HepG2 (cell line): Measurements from ENCODE around the gene KLHL36. TPM values are rescaled to one million over a fixed set of nuclear protein-coding genes. Genes with fewer than 3 reads are reported as not detected.

Experiments
- ATAC-seq: fragments of 200-7000 bp; cut with Tn5 transposase; 3 replicates; pipeline ENCODE4 v1.9.1; 2020; ENCODE audit warnings: mild to moderate bottlenecking, moderate library complexity
- BruUV-seq: library from RNA; stranded (reverse); fragments of 400-500 nt; replicated peaks from 2 replicates; lab custom pipeline; 2021; lab: Mats Ljungman, UMichigan
- CTCF ChIA-PET: fragments of 300-600 bp; formaldehyde crosslinking; extraction: SDS; loops from one replicate; lab custom pipeline; 2021; ENCODE audit warnings: low total read pairs, inconsistent platforms, low intra/inter-chr PET ratio; lab: Yijun Ruan, JAX
- POLR2A ChIA-PET: fragments of 350-600 bp; sonication (Branson Sonifier 250); formaldehyde crosslinking; loops from one replicate; lab custom pipeline; 2020; ENCODE audit warnings: antibody characterized with exemption, inconsistent platforms; lab: Yijun Ruan, JAX
- DNase-seq: peaks from one replicate; pipeline ENCODE4 v3.0.0-alpha.2; 2015; ENCODE audit warnings: low spot score
- FAIRE-seq: peaks from 3 replicates; lab custom pipeline; 2011; peaks lifted over from hg19 to GRCh38; lab: Jason Lieb, UNC
- H2AFZ ChIP-seq: one replicate; pipeline ENCODE4 v1.6.1; 2011; ENCODE audit warnings: low read length, inconsistent platforms
- H3K27ac ChIP-seq: fragments of 300-600 bp; 3 replicates; pipeline ENCODE4 v1.8.0; 2011; ENCODE audit warnings: mixed run types, mild to moderate bottlenecking, mixed read lengths, low read length, inconsistent platforms; ENCODE audit not compliant: insufficient read depth; ENCODE audit errors: extremely low read length
- H3K27me3 ChIP-seq, 2 experiments: fragments of 200-600 bp in 1 of 2; 2 replicates in 1 of 2; 3 replicates in 1 of 2; pipeline versions ENCODE4 v1.6.0 to v1.8.0; 2011; ENCODE audit warnings: low read length in 2 of 2, mild to moderate bottlenecking in 2 of 2, moderate library complexity in 2 of 2, inconsistent platforms in 1 of 2; ENCODE audit not compliant: insufficient read depth in 2 of 2, control insufficient read depth in 1 of 2
- H3K36me3 ChIP-seq, 2 experiments: fragments of 200-600 bp in 1 of 2; replicated peaks in 1 of 2; 2 replicates in 1 of 2; 3 replicates in 1 of 2; pipeline versions ENCODE4 v1.5.1 to v1.8.0; 2011; ENCODE audit warnings: low read length in 2 of 2, inconsistent platforms in 1 of 2; ENCODE audit not compliant: insufficient read depth in 2 of 2, control insufficient read depth in 1 of 2
- H3K4me1 ChIP-seq: 2 replicates; pipeline ENCODE4 v1.5.1; 2012; ENCODE audit warnings: low read length, inconsistent platforms; ENCODE audit not compliant: insufficient read depth
- H3K4me2 ChIP-seq: 2 replicates; pipeline ENCODE4 v1.6.0; 2011; ENCODE audit warnings: low read depth, low read length, inconsistent platforms
- H3K4me3 ChIP-seq, 3 experiments: fragments of 200-600 bp in 1 of 3; sonication (generic), shearing (Covaris generic) in 1 of 3; replicated peaks in 1 of 3; 2 replicates each; pipeline ENCODE4 v1.5.1; 2011 to 2016; ENCODE audit warnings: low read length in 3 of 3, inconsistent platforms in 2 of 3, low read depth in 2 of 3, mild to moderate bottlenecking in 2 of 3, control low read depth in 1 of 3, mixed read lengths in 1 of 3; ENCODE audit not compliant: insufficient read depth in 1 of 3
- H3K79me2 ChIP-seq: one replicate; pipeline ENCODE4 v1.6.1; 2011; ENCODE audit warnings: low read length, inconsistent platforms; ENCODE audit not compliant: insufficient read depth
- H3K9ac ChIP-seq: 2 replicates; pipeline ENCODE4 v1.6.0; 2011; ENCODE audit warnings: mild to moderate bottlenecking, low read depth, low read length, inconsistent platforms; ENCODE audit not compliant: insufficient read depth
- H3K9me3 ChIP-seq: 2 replicates; pipeline ENCODE4 v1.5.1; 2012; ENCODE audit warnings: mild to moderate bottlenecking, low read length
- H4K20me1 ChIP-seq: 2 replicates; pipeline ENCODE4 v1.6.0; 2011; ENCODE audit warnings: inconsistent platforms, mild to moderate bottlenecking, low read length, moderate library complexity; ENCODE audit not compliant: insufficient read depth
- MLLT10 ChIP-seq: sonication (generic); formaldehyde crosslinking; IDR thresholded peaks from 2 replicates; pipeline ENCODE4 v1.4.0; 2020; ENCODE audit warnings: missing genetic modification reagents
- SSRP1 ChIP-seq: IDR thresholded peaks from 2 replicates; pipeline ENCODE4 v1.6.1; 2016; ENCODE audit warnings: control low read depth
- U2AF2 ChIP-seq: fragments of 200-400 bp; formaldehyde crosslinking; IDR thresholded peaks from 2 replicates; pipeline ENCODE4 v1.6.1; 2017; ENCODE audit warnings: low read depth, mild to moderate bottlenecking, low read length
- ZNF629 ChIP-seq: sonication (generic); formaldehyde crosslinking; conservative IDR thresholded peaks from 2 replicates; pipeline ENCODE4 v1.5.0; 2020; ENCODE audit warnings: missing genetic modification reagents
- WGBS: methylation state at CpG from one replicate; pipeline ENCODE4 v1.1.6; 2017; ENCODE audit warnings: low lambda C conversion rate; 5-methylcytosine and 5-hydroxymethylcytosine counted together
- in situ Hi-C: cut with HindIII; loops from 2 replicates; pipeline ENCODE4 v1.10.0; 2017; ENCODE audit warnings: low pct_unique_long_range_greater_than_20kb; ENCODE audit not compliant: extremely low pct_ligation_motif_present
- intact Hi-C: fragments of 100-400 bp; cut with micrococcal nuclease; formaldehyde crosslinking; loops from one replicate; pipeline ENCODE4 v1.10.0; 2022; ENCODE audit not compliant: unreplicated experiment
- polyA plus RNA-seq, 8 experiments: library from polyadenylated mRNA; depleted of rRNA in 3 of 8; stranded (reverse) in 7 of 8; unstranded in 1 of 8; fragments of >200 nt; fragmentation: Illumina TruSeq in 4 of 8; extraction: Trizol in 4 of 8; gene quantifications; 2 replicates each; pipeline versions ENCODE4 v1.2.1 to v1.2.3, GENCODE V29; 2011 to 2016; ENCODE audit warnings: low read depth in 4 of 8, missing spikeins in 1 of 8, mixed read lengths in 1 of 8; ENCODE audit not compliant: insufficient read depth in 1 of 8
- total RNA-seq, 5 experiments: library from RNA; depleted of rRNA; stranded (reverse); fragments of >200 nt; fragmentation: Illumina TruSeq; extraction: Trizol; gene quantifications; 2 replicates each; pipeline ENCODE4 v1.2.3, GENCODE V29; 2016; ENCODE audit warnings: low read depth in 1 of 5
- TF ChIP-seq, protein P1 (sequence below): sonication (generic); formaldehyde crosslinking; IDR thresholded peaks from 2 replicates; pipeline ENCODE4 v1.9.0; 2022; ENCODE audit warnings: missing genetic modification reagents, mild to moderate bottlenecking, borderline replicate concordance

Gene KLHL36
- total and polyA plus RNA-seq, 2 of the 13 experiments (the other 11 are each of a cell fraction or from before 2014, with no cell fraction given) = 24.3 to 26.0 TPM

DNA sequence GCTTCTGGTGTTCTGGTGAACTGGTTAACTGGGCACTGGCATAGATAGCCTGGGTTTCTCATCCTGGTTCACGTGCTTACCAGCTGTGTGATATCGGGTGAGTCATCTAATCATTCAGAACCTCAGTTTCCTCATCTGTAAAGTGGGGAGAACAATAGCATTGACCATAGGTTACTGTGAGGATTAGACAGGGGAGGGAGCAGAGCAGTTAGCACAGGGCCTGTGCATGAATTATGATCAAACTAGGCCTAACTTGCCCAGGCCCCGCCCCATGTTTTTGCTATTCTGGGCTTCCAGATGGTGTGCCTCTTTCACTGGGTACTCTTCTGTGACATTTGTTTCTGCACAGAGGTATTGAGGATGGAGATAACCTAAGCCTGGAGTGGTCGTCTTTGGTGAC lies 4.6 kb upstream of the KLHL36 start:
- DNase-seq = no peak
- no peak overlapping the region for H2AFZ ChIP-seq
- H3K4me3 ChIP-seq = peak overlapping the region in 1 of 3 experiments; percentile 30; a peak in 1 of 6 replicates
- peak overlapping the region; percentile 51 for H3K4me2 ChIP-seq
- peaks cover 45% of the 10 kb centered on the region for H3K4me1 ChIP-seq
- 60% methylated on average over 4 of the region's 4 CpGs for WGBS
- 0 out of 2 replicates have a peak, but pooled peaks have one; percentile 24 for TF ChIP-seq U2AF2
- TF ChIP-seq SSRP1 (CRISPR knock-in tag) = no peak
- peak; percentile 82 for TF ChIP-seq ZNF629 (CRISPR knock-in tag)
- TF ChIP-seq, protein P1, sequence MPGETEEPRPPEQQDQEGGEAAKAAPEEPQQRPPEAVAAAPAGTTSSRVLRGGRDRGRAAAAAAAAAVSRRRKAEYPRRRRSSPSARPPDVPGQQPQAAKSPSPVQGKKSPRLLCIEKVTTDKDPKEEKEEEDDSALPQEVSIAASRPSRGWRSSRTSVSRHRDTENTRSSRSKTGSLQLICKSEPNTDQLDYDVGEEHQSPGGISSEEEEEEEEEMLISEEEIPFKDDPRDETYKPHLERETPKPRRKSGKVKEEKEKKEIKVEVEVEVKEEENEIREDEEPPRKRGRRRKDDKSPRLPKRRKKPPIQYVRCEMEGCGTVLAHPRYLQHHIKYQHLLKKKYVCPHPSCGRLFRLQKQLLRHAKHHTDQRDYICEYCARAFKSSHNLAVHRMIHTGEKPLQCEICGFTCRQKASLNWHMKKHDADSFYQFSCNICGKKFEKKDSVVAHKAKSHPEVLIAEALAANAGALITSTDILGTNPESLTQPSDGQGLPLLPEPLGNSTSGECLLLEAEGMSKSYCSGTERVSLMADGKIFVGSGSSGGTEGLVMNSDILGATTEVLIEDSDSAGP (CRISPR knock-in tag) = 0 out of 2 replicates have a peak, but pooled peaks have one; percentile 7
- no peak for TF ChIP-seq MLLT10 (CRISPR knock-in tag)
- no peak overlapping the region for H3K27ac ChIP-seq
- H3K79me2 ChIP-seq = no peaks in the 10 kb centered on the region
- intact Hi-C loops = loop anchor here (1.0 kb wide), 1 partner anchor 87 kb away; no protein-coding TSS in a partner anchor
- no peaks in the 10 kb centered on the region for H3K36me3 ChIP-seq
- FAIRE-seq = no peak
- POLR2A ChIA-PET = no interaction called here
- peaks cover 0 to 34% of the 10 kb centered on the region in 2 experiments; a peak in 2 of 5 replicates for H3K27me3 ChIP-seq
- CTCF ChIA-PET = no interaction called here
- ATAC-seq = no peak
- H4K20me1 ChIP-seq = no peaks in the 10 kb centered on the region
- H3K9me3 ChIP-seq = no peaks in the 10 kb centered on the region
- BruUV-seq = no TSS peak
- no peak overlapping the region for H3K9ac ChIP-seq
- in situ Hi-C loops = no loop called here
